ENCODE results near the gene PLIN4.

PLIN4 gene

DNA sequence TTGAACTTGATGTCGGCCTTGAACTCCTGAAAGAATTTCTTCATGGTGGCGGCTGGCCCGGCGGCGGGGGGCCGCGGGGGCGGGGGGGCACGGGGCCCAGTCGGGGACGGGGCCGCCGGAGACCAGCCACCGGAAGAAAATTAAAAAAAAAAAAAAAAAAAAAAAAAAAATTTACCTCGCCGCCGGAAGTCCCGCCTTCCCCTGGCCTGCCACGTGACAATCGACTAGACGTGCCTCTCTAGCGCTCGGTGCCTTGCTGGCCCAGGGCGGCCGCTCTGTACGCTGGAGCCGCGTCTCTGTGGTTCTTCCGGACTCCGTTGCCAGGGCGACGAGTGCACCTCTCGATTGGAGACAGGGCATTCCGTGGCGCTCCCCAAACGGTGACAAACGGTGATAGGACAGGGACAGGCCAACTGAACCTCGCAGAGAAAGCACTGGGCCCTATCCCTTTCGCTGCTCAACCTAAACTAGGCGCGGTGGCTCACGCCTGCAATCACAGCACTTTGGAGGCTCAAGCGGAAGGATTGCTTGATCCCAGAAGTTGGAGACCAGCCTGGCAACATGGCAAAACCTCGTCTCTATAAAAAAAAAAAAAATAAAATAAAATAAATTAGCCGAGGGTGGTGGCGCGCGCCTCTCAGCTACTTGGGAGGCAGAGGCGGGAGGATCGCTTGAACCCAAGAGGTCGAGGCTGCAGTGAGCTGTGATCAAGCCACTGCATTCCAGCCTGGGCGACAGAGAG is 60.5 kb downstream of the PLIN4 start, which contains the start of gene UBXN6:
Gene UBXN6 (minus strand): TSS at position 141 of the 742 bp plus-strand sequence. CDS start 97 bp downstream, at position 44.
- TF ChIP-seq, protein P1, sequence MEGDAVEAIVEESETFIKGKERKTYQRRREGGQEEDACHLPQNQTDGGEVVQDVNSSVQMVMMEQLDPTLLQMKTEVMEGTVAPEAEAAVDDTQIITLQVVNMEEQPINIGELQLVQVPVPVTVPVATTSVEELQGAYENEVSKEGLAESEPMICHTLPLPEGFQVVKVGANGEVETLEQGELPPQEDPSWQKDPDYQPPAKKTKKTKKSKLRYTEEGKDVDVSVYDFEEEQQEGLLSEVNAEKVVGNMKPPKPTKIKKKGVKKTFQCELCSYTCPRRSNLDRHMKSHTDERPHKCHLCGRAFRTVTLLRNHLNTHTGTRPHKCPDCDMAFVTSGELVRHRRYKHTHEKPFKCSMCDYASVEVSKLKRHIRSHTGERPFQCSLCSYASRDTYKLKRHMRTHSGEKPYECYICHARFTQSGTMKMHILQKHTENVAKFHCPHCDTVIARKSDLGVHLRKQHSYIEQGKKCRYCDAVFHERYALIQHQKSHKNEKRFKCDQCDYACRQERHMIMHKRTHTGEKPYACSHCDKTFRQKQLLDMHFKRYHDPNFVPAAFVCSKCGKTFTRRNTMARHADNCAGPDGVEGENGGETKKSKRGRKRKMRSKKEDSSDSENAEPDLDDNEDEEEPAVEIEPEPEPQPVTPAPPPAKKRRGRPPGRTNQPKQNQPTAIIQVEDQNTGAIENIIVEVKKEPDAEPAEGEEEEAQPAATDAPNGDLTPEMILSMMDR (IDR thresholded peaks at IDR 0.05; ENCODE audit: low read depth, low read length, missing control alignments) = no peak
- H3K4me3 ChIP-seq (ENCODE audit: low read depth, low read length) = peak within 1 kb of the TSS; percentile 76
- peak; percentile 97 for DNase-seq (ENCODE audit: low read depth)

DNA sequence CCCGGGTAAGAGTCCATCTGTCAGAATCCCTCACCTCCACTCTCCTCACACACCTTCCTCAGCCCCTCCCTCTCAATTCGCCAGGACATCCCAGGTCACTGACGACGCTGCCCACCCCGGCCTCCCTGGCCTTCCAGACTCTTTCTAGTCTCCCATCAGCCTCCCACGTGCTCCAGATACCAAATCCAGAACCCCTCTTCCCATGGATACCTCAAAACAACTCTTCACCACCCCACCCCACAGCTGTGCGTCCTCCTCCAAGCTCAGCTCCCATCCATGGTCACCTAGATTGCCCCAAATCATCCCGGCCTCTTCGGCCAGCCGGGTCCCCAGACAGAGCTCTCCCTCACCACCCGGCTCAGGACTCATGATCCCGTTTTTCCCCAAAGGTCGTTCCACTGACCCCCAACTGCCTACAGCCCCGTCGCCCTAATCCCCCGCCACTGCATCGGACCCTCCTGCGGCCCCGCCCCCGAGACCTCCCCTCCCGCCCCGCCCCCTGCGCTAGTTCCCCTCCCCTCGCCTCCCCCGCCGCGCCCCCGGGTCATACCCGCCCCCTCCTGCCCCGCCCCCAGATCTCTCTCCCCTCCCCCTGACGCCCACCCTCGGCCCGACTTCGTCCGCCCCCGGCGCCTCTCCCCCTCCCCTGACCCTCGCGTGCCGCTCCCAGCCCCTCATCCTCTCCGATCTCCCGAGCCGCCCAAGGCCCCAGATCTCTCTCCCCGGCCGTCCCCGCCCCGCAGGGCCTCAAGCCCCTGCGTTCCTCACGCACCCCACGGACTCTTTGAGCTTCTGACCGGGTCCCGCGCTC is 61.2 kb downstream of the PLIN4 start:
- peak overlapping the region; percentile 76 for H3K4me3 ChIP-seq (ENCODE audit: low read depth, low read length)
- DNase-seq (ENCODE audit: low read depth) = no peak
- TF ChIP-seq, protein P1 (IDR thresholded peaks at IDR 0.05; ENCODE audit: low read depth, low read length, missing control alignments) = no peak

DNA sequence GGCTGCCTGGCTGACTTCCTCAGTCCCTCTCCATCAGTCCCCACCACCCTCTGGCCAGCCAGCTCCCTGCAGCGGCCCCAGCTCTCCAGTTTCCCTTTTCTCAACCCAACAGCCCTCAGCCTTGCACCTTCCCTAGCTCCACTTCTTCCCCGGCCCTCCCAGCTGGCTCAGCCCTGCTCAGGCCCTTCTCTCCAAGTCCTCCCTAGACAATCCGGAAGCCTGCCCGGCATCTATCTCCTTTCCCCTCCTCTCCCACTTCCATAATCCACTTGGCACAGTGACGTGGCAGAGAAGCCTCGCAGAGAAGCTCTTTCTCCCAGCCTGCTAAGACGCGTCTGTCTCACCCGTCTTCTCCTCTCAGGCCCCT is 61.8 kb downstream of the PLIN4 start:
- no peak for DNase-seq (ENCODE audit: low read depth)
- peak overlapping the region; percentile 76 for H3K4me3 ChIP-seq (ENCODE audit: low read depth, low read length)
- TF ChIP-seq, protein P1 (IDR thresholded peaks at IDR 0.05; ENCODE audit: low read depth, low read length, missing control alignments) = no peak

DNA sequence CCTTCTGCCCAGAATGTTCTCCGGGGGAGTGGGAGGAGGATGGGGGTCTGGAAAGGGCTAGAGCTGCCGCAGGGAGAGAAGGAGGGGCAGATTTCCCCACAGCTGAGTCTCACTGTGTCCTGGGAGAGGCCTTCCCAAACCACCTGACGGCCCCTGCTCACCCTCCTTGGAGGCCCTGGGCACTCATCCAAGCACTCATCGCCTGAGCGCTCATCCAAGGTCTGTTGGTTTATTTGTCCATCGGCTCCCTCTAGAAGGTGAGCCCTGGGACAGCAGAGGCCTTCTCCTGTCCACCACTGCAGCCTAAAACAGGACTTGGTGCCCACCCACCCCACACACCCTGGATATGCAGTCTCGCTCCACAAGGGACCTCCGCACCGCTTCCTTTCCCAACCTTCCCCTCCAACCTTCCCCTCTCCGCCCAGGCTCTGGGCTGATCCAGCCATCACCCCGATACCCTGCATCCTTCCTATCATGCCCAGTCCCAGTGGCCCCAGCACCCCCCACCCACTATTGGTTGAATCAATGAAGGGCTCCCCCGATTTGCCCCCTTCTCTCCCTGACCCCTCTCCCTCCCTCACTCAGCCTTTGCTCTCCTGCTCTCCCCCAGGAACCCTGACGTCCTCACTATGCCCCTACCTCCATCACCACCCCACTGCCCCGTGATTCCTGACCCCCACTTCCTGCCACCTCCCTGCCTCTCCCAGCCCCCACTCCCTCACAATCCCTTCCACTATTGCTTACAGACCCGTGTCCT is 62.4 kb downstream of the PLIN4 start:
- no peak for DNase-seq (ENCODE audit: low read depth)
- peak overlapping the region; percentile 76 for H3K4me3 ChIP-seq (ENCODE audit: low read depth, low read length)

DNA sequence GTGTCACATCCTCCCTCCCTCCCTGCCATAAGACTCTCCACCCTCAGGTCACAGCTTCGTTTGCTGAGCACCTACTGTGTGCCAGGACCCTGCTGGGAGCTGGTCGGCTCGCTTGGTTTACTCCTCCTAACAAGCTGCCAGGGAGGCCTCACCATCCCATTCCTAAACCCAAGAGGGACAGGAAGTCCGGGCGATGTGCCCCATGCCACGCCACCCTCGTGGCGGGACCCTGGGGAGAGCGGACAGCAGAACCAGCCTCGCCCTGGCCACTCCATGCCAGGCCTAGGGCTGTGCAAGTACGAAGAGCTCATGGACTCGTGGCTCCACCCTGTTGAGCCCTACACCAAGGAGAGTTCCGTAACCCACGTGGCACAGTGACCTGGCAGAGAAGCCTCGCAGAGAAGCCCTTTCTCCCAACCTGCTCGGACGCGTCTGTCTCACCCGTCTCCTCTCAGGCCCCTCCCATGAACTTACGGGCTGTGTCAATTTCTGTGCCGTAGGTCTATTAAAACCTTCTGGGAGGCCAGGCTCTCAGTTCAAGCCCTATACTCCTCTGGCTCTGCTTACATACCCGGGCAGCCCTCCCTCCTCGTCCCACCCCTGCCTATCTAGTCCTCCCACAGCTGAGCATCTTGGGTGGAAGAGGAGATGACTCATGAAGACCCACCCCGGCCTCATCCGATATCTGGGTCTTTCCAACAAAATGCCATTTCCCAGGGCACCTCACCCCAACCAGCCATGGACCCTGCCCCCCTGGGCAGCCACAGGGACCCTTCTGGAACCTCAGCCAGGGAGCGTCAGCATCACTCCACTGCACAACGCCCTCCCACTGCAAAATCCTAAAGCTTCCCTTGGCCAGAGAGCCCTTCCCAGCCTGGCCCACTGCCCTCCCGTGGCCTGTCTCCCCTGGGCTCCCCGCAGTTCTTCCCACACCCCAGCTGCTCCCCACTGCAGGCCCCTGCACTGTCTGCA is 63.3 kb downstream of the PLIN4 start:
- no peak for DNase-seq (ENCODE audit: low read depth)
- H3K4me3 ChIP-seq (ENCODE audit: low read depth, low read length) = no peak overlapping the region
- TF ChIP-seq, protein P1 (IDR thresholded peaks at IDR 0.05; ENCODE audit: low read depth, low read length, missing control alignments) = no peak

More for the DNA sequence above, 62.4 kb downstream of the PLIN4 start:
- TF ChIP-seq, protein P1 (IDR thresholded peaks at IDR 0.05; ENCODE audit: low read depth, low read length, missing control alignments) = no peak

Data from GM12864 (cell line).